ENCODE measurements around the gene NHSL1. TPM values are rescaled to one million over a fixed set of nuclear protein-coding genes. Genes with fewer than 3 reads are reported as not detected.

The NHSL1 gene
- 45.1 and 78.7 TPM in 2 replicates for total RNA-seq

- DNase-seq = no peak
Observed at GRCh38 chr6:138499303-138500018, at the start of gene NHSL1. TSS of gene NHSL1 (minus strand) at chr6:138499494. CDS start at chr6:138499290, 204 bp downstream.

GRCh38 chr6:138546733-138547185 lies 47.5 kb upstream of the NHSL1 start:
- DNase-seq = peak; percentile 94

- peak; percentile 90 for DNase-seq
Observed at GRCh38 chr6:138545621-138545980, 46.3 kb upstream of the NHSL1 start.

GRCh38 chr6:138544501-138544900 lies 45.2 kb upstream of the NHSL1 start:
- peak; percentile 47 for DNase-seq

GRCh38 chr6:138543657-138544056 lies 44.4 kb upstream of the NHSL1 start:
- DNase-seq = no peak

GRCh38 chr6:138541823-138542481 lies 42.7 kb upstream of the NHSL1 start:
- peak; percentile 39 for DNase-seq

- DNase-seq = no peak
Observed at GRCh38 chr6:138540468-138540867, 41.2 kb upstream of the NHSL1 start.

- no peak for DNase-seq
Observed at GRCh38 chr6:138539876-138540275, 40.6 kb upstream of the NHSL1 start.

GRCh38 chr6:138538390-138539031 lies 39.2 kb upstream of the NHSL1 start:
- DNase-seq = no peak

- peak; percentile 63 for DNase-seq
Observed at GRCh38 chr6:138537106-138537505, 37.8 kb upstream of the NHSL1 start.

- DNase-seq = no peak
Observed at GRCh38 chr6:138535728-138536455, 36.6 kb upstream of the NHSL1 start.

GRCh38 chr6:138533667-138534066 lies 34.4 kb upstream of the NHSL1 start:
- DNase-seq = no peak

GRCh38 chr6:138531387-138531786 lies 32.1 kb upstream of the NHSL1 start:
- no peak for DNase-seq

- no peak for DNase-seq
Observed at GRCh38 chr6:138529478-138529877, 30.2 kb upstream of the NHSL1 start.

GRCh38 chr6:138528956-138529355 lies 29.7 kb upstream of the NHSL1 start:
- no peak for DNase-seq

- DNase-seq = peak; percentile 32
Observed at GRCh38 chr6:138528137-138528536, 28.8 kb upstream of the NHSL1 start.

- no peak for DNase-seq
Observed at GRCh38 chr6:138527411-138528088, 28.3 kb upstream of the NHSL1 start.

- no peak for DNase-seq
Observed at GRCh38 chr6:138526822-138527235, 27.5 kb upstream of the NHSL1 start.

- DNase-seq = no peak
Observed at GRCh38 chr6:138525355-138525754, 26.1 kb upstream of the NHSL1 start.

GRCh38 chr6:138524526-138524925 lies 25.2 kb upstream of the NHSL1 start:
- no peak for DNase-seq

- DNase-seq = peak; percentile 73
Observed at GRCh38 chr6:138523347-138524210, 24.3 kb upstream of the NHSL1 start.

Data from dermis blood vessel endothelial cell (primary cell).